WERI-Rb-1 (cell line): ENCODE data around the gene LMNB1.

Source experiments
- DNase-seq: peaks from one replicate; pipeline ENCODE4 v3.0.0-alpha.2; 2020
- H3K27ac ChIP-seq: fragments of 250-450 bp; sonication (Bioruptor Pico); 2 replicates; pipeline ENCODE4 v1.5.1; 2020; ENCODE audit warnings: mild to moderate bottlenecking, moderate library complexity
- H3K27me3 ChIP-seq: fragments of 250-450 bp; sonication (Bioruptor Pico); 2 replicates; pipeline ENCODE4 v1.5.1; 2021; ENCODE audit warnings: mild to moderate bottlenecking, low read depth, moderate library complexity; ENCODE audit not compliant: insufficient read depth, severe bottlenecking
- H3K36me3 ChIP-seq: fragments of 250-450 bp; sonication (Bioruptor Pico); 2 replicates; pipeline ENCODE4 v1.5.1; 2020; ENCODE audit warnings: mild to moderate bottlenecking, moderate library complexity
- H3K4me3 ChIP-seq: 2 replicates; pipeline ENCODE4 v1.5.1; 2011; ENCODE audit warnings: low read depth, mild to moderate bottlenecking, control low read depth, low read length
- H3K9me3 ChIP-seq: fragments of 250-450 bp; sonication (Bioruptor Pico); 2 replicates; pipeline ENCODE4 v1.5.1; 2021; ENCODE audit warnings: mild to moderate bottlenecking, moderate library complexity; ENCODE audit not compliant: severe bottlenecking
- TF ChIP-seq, protein P1 (sequence below): IDR thresholded peaks from 2 replicates; pipeline ENCODE4 v1.5.1; 2011; ENCODE audit warnings: low read depth, mild to moderate bottlenecking, control low read depth, inconsistent platforms, low read length

LMNB1 gene

DNA sequence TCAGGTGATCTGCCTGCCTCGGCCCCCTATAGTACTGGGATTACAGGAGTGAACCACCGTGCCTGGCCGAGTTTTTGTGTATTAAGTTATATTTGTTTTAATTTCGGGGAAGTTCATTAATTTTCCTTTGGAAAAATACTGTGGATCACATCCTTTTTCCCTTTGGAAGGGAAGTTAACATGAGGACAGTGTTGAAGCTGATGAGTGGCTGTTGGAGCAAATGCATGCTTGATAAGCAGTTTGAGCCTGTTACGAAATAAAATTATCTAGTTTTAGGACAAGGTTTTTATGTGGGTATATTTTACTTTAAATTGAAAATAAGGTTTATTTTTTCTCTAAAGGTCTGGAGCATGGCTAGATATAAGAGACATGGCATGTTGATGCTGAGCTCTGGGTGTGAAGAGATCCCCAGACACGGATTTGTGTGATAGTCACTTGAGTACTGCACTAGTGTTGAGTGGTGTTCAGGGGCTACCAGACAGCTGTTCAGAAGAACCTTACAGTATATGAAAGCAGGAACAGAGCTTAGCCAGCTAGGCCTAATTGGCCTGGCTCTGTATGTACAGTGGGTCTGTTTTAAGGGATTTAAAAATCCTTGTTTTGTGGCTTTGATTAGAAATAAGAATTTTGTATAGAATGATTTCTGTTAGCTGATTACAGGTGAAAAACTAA, 17.4 kb downstream of the LMNB1 start:
- no peak overlapping the region for H3K4me3 ChIP-seq
- H3K9me3 ChIP-seq, result no peaks in the 10 kb centered on the region
- peaks cover 24% of the 10 kb centered on the region for H3K36me3 ChIP-seq
- DNase-seq, result no peak
- TF ChIP-seq, protein P1, sequence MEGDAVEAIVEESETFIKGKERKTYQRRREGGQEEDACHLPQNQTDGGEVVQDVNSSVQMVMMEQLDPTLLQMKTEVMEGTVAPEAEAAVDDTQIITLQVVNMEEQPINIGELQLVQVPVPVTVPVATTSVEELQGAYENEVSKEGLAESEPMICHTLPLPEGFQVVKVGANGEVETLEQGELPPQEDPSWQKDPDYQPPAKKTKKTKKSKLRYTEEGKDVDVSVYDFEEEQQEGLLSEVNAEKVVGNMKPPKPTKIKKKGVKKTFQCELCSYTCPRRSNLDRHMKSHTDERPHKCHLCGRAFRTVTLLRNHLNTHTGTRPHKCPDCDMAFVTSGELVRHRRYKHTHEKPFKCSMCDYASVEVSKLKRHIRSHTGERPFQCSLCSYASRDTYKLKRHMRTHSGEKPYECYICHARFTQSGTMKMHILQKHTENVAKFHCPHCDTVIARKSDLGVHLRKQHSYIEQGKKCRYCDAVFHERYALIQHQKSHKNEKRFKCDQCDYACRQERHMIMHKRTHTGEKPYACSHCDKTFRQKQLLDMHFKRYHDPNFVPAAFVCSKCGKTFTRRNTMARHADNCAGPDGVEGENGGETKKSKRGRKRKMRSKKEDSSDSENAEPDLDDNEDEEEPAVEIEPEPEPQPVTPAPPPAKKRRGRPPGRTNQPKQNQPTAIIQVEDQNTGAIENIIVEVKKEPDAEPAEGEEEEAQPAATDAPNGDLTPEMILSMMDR, result no peak
- H3K27ac ChIP-seq, result no peak overlapping the region
- no peaks in the 10 kb centered on the region for H3K27me3 ChIP-seq

DNA sequence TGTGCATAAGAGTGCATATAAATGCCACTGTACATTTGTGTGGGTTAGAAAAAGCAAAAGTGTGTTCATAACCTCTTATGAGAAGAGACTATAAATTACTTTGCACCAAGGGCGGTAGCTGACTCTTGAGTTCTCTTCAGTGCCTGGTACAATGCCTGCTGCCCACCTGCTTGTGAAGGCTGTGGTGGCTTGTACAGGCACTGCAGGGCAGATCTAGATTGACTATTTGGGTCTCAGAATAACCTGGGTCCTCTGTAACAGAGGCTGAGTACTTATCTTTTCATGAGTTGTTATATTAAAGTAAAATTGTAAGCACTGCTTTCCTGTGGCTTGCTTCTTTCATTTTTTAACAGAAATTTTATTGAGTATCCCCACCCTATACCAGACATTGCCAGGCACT, 22.8 kb downstream of the LMNB1 start:
- no peaks in the 10 kb centered on the region for H3K9me3 ChIP-seq
- TF ChIP-seq, protein P1, result no peak
- no peak overlapping the region for H3K27ac ChIP-seq
- H3K27me3 ChIP-seq, result no peaks in the 10 kb centered on the region
- no peak overlapping the region for H3K4me3 ChIP-seq
- H3K36me3 ChIP-seq, result peaks cover 31% of the 10 kb centered on the region
- DNase-seq, result no peak

DNA sequence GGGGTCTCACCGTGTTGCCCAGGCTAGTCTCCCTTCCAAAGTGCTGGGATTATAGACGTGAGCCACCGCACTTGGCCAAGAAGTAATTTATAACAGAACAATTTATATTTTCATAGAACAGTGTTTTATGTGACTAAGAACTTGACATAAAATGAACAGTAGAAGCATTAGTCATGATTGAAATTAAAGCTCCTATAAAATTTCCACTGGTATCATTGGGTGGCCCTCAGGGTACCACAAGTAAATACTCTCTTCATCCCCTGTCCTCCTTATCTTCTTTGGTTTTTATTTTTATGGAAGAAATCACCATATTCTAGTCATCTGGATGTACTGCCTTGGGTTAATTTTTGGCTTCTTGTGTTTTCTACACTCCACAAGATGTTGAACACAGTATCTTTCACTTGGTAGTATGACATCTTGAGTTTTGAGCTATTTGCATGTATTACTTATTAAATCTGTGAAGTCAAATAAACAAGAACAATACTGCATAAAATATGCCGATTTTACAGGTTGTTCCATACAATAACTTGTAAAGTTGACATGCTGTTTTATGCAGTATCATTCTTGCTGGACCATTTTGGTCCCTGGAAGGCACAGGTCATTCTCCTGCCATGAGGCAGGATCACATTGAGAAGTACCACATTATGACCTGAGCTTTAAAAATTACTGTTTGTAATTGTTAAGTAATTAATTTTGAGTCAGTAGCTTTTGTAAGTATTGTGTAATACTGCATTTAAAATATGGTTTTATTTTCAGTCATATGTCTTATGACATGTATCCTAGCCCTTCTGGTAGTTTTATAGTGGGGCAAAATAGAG, 24.4 kb downstream of the LMNB1 start:
- DNase-seq, result no peak
- Histone ChIP-seq H3K36me3 (peaks cover 47% of the 10 kb centered on the region), H3K9me3 (no peaks in the 10 kb centered on the region), H3K27ac (no peak overlapping the region), H3K4me3 (no peak overlapping the region), H3K27me3 (no peaks in the 10 kb centered on the region)
- TF ChIP-seq, protein P1, result no peak

DNA sequence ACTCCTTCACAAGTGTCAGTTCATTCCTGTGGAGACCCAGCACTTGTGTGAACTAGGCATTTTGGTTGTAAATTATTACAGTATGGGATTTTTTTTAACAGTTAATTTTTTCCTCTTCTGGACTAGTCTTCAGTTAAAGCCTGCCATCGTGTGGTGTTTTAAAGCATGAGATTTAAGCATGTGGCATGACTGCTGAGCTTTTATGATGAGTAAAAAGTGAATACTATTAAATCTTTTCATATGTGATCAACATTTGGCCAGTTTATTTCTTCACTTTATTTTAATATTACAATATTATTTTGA, 25.0 kb downstream of the LMNB1 start:
- no peak for DNase-seq
- TF ChIP-seq, protein P1, result no peak
- no peak overlapping the region for H3K4me3 ChIP-seq
- H3K36me3 ChIP-seq, result peaks cover 53% of the 10 kb centered on the region
- H3K27ac ChIP-seq, result no peak overlapping the region
- no peaks in the 10 kb centered on the region for H3K27me3 ChIP-seq
- no peaks in the 10 kb centered on the region for H3K9me3 ChIP-seq

DNA sequence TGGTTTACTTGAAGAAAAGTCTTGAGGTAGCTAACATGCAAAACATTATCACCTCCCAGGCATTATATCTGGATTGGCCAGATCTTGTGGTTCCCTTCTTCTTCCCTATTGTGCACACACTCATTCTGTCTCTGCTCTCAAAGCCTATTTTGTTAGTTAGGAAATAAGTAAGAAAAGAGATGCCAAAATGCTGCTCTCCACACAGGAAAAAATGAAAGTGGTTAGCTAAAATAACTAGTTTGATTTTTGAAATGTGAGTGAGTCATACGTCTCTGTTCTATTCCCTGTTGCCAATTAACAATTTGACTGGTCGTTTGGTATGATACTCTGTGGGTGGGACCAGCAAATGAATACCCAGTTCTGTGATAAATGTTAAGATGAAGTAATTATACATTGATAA, 28.1 kb downstream of the LMNB1 start:
- no peaks in the 10 kb centered on the region for H3K27me3 ChIP-seq
- TF ChIP-seq, protein P1, result no peak
- no peak overlapping the region for H3K4me3 ChIP-seq
- no peak for DNase-seq
- no peaks in the 10 kb centered on the region for H3K9me3 ChIP-seq
- H3K36me3 ChIP-seq, result peaks cover 67% of the 10 kb centered on the region
- no peak overlapping the region for H3K27ac ChIP-seq

DNA sequence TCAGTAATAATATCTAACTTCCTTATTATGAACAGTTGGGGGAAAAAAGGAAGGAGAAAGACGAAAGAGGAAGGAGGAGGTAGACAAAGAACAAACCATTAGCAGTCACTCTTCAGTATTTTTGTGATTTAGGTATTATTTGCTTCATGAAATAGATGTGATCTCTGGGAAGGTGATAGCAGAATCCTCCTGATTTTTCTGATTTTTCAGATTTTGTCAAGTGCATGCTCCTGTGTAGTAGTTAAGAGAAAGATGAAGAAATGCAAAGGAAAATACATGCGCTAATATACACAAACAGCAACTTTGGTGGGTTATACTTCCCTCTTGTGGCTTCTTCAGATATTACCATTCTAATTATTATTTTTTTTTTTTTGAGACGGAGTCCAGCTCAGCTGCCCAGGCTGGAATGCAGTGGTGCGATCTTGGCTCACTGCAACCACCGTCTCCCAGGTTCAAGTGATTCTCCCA, 31.6 kb downstream of the LMNB1 start:
- no peak overlapping the region for H3K4me3 ChIP-seq
- no peaks in the 10 kb centered on the region for H3K27me3 ChIP-seq
- no peak overlapping the region for H3K27ac ChIP-seq
- TF ChIP-seq, protein P1, result peak; percentile 34; the same call in 1 of the 2 replicates
- no peaks in the 10 kb centered on the region for H3K9me3 ChIP-seq
- DNase-seq, result no peak
- H3K36me3 ChIP-seq, result peaks cover 92% of the 10 kb centered on the region
